Measurements from ENCODE around the gene ADAMTS14.

The ADAMTS14 gene

GRCh38 chr10:70806841-70807240 is 134.5 kb downstream of the ADAMTS14 start:
- no peak for DNase-seq (ENCODE audit: low read depth)
- no peak overlapping the region for H3K4me3 ChIP-seq (ENCODE audit: low read depth, low read length)
- TF ChIP-seq CTCF (IDR thresholded peaks at IDR 0.05; ENCODE audit: low read depth, low read length), result no peak
- TF ChIP-seq MYC (IDR thresholded peaks at IDR 0.05; ENCODE audit: low read depth, low read length), result no peak
- no peak for TF ChIP-seq MAX (IDR thresholded peaks at IDR 0.05; ENCODE audit: low read depth, low read length)
- TF ChIP-seq POLR2A (IDR thresholded peaks at IDR 0.05; ENCODE audit: extremely low read depth, insufficient read length), result no peak

DNA sequence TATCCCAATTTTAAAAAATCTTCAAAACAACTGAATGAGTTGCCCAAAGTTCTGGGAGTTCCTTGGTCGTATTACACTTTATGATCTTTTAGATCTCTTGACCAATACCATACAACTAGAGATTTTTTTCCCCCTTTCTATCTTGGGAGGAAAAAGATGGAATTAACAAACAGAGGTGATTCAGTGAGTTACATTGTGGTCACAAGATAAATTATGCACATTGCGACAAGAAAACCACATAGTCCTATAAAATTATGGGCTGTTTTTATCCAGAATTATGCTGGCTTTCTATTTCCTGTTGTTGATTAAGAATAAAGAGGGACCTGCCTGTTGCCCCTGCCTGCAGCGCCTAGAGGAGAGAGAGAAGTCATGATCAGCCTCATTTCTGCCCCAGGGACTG is 135.2 kb downstream of the ADAMTS14 start:
- DNase-seq (ENCODE audit: low read depth), result peak; percentile 30
- TF ChIP-seq MYC (IDR thresholded peaks at IDR 0.05; ENCODE audit: low read depth, low read length), result no peak
- TF ChIP-seq MAX (IDR thresholded peaks at IDR 0.05; ENCODE audit: low read depth, low read length), result no peak
- no peak for TF ChIP-seq CTCF (IDR thresholded peaks at IDR 0.05; ENCODE audit: low read depth, low read length)
- no peak for TF ChIP-seq POLR2A (IDR thresholded peaks at IDR 0.05; ENCODE audit: extremely low read depth, insufficient read length)
- no peak overlapping the region for H3K4me3 ChIP-seq (ENCODE audit: low read depth, low read length)

- no peak for DNase-seq (ENCODE audit: low read depth)
- TF ChIP-seq POLR2A (IDR thresholded peaks at IDR 0.05; ENCODE audit: extremely low read depth, insufficient read length), result no peak
- TF ChIP-seq MAX (IDR thresholded peaks at IDR 0.05; ENCODE audit: low read depth, low read length), result no peak
Observed at GRCh38 chr10:70809011-70809611, 136.8 kb downstream of the ADAMTS14 start.

GRCh38 chr10:70809726-70810125 is 137.4 kb downstream of the ADAMTS14 start:
- no peak overlapping the region for H3K4me3 ChIP-seq (ENCODE audit: low read depth, low read length)
- DNase-seq (ENCODE audit: low read depth), result no peak
- no peak for TF ChIP-seq POLR2A (IDR thresholded peaks at IDR 0.05; ENCODE audit: extremely low read depth, insufficient read length)
- TF ChIP-seq CTCF (IDR thresholded peaks at IDR 0.05; ENCODE audit: low read depth, low read length), result no peak
- TF ChIP-seq MAX (IDR thresholded peaks at IDR 0.05; ENCODE audit: low read depth, low read length), result no peak
- TF ChIP-seq MYC (IDR thresholded peaks at IDR 0.05; ENCODE audit: low read depth, low read length), result no peak

More at GRCh38 chr10:70809011-70809611, 136.8 kb downstream of the ADAMTS14 start:
- H3K4me3 ChIP-seq (ENCODE audit: low read depth, low read length), result no peak overlapping the region

- DNase-seq (ENCODE audit: low read depth), result no peak
- TF ChIP-seq MAX (IDR thresholded peaks at IDR 0.05; ENCODE audit: low read depth, low read length), result no peak
- TF ChIP-seq CTCF (IDR thresholded peaks at IDR 0.05; ENCODE audit: low read depth, low read length), result no peak
- TF ChIP-seq POLR2A (IDR thresholded peaks at IDR 0.05; ENCODE audit: extremely low read depth, insufficient read length), result no peak
- TF ChIP-seq MYC (IDR thresholded peaks at IDR 0.05; ENCODE audit: low read depth, low read length), result no peak
- no peak overlapping the region for H3K4me3 ChIP-seq (ENCODE audit: low read depth, low read length)
Observed at GRCh38 chr10:70810967-70811366, 138.7 kb downstream of the ADAMTS14 start.

GRCh38 chr10:70811881-70812280 is 139.6 kb downstream of the ADAMTS14 start:
- no peak for DNase-seq (ENCODE audit: low read depth)
- H3K4me3 ChIP-seq (ENCODE audit: low read depth, low read length), result no peak overlapping the region
- no peak for TF ChIP-seq POLR2A (IDR thresholded peaks at IDR 0.05; ENCODE audit: extremely low read depth, insufficient read length)
- TF ChIP-seq MYC (IDR thresholded peaks at IDR 0.05; ENCODE audit: low read depth, low read length), result no peak
- no peak for TF ChIP-seq MAX (IDR thresholded peaks at IDR 0.05; ENCODE audit: low read depth, low read length)

All from NB4 (cell line).